ENCODE data around the gene GALNT2.

GRCh38 chr1:230320804-230321203 is 253.8 kb downstream of the GALNT2 start:
- TF ChIP-seq CTCF (IDR thresholded peaks at IDR 0.05) = no peak
- TF ChIP-seq SMC3 (IDR thresholded peaks at IDR 0.05) = no peak

All from A549 (cell line).